Spinal cord (tissue), 4 donors: ENCODE data around the gene ZNF397. TPM values are rescaled to one million over a fixed set of nuclear protein-coding genes. Genes with fewer than 3 reads are reported as not detected.

Source experiments
- polyA plus RNA-seq, 2 donors: library from polyadenylated mRNA; unstranded; fragments of 120-200 nt; gene quantifications; one replicate each; pipeline ENCODE4 v1.2.1, GENCODE V29; 2013; ENCODE audit not compliant: insufficient read length in 2 of 2
- total RNA-seq, 2 donors: library from RNA; depleted of rRNA in 1 of 2; stranded (reverse); fragments of 120-200 nt in 1 of 2; fragments of >200 nt in 1 of 2; gene quantifications; one replicate each; pipeline versions ENCODE4 v1.2.3 to v1.2.4, GENCODE V29; 2013 to 2014

ZNF397 gene
- total and polyA plus RNA-seq, 4 donors = 39.3 to 52.8 (median 45.2) TPM

Other genes starting within 250 kb of the ZNF397 start
- gene MAPRE2, start 199.6 kb upstream of the ZNF397 start, total RNA-seq = 10 to 100 TPM; 65.3 to 90.1 TPM
- 100 to 1,000 TPM; 167 to 203 TPM for gene MAPRE2, start 199.6 kb upstream of the ZNF397 start, polyA plus RNA-seq
- gene ZSCAN30, start 49.2 kb downstream of the ZNF397 start, total RNA-seq = 10 to 100 TPM; 22.7 to 30.9 TPM
- 10 to 100 TPM; 33.6 to 40.3 TPM for gene ZSCAN30, start 49.2 kb downstream of the ZNF397 start, polyA plus RNA-seq
- gene ZNF24, start 103.4 kb downstream of the ZNF397 start, total RNA-seq = 100 to 1,000 TPM in 1 of 2 donors, 10 to 100 TPM in 1; 57.2 to 103 TPM
- 10 to 100 TPM; 48.0 to 72.9 TPM for gene ZNF24, start 103.4 kb downstream of the ZNF397 start, polyA plus RNA-seq
- 1 to 10 TPM; 6.2 to 6.8 TPM for gene ZNF396, start 136.3 kb downstream of the ZNF397 start, total RNA-seq
- gene ZNF396, start 136.3 kb downstream of the ZNF397 start, polyA plus RNA-seq = 1 to 10 TPM; 4.3 to 5.3 TPM